ENCODE results near the gene PGS1.

Gene PGS1

GRCh38 chr17:78391843-78392242, 13.4 kb downstream of the PGS1 start:
- DNase-seq, result no peak

GRCh38 chr17:78392295-78392694, 13.8 kb downstream of the PGS1 start:
- DNase-seq, result no peak

GRCh38 chr17:78393575-78393974, 15.1 kb downstream of the PGS1 start:
- DNase-seq, result no peak

GRCh38 chr17:78394209-78394608, 15.8 kb downstream of the PGS1 start:
- peak; percentile 95 for DNase-seq

- DNase-seq, result no peak
These were observed 16.7 kb downstream of the PGS1 start for GRCh38 chr17:78395155-78395554.

GRCh38 chr17:78396441-78397337, 18.2 kb downstream of the PGS1 start:
- no peak for DNase-seq

GRCh38 chr17:78397681-78398101, 19.2 kb downstream of the PGS1 start:
- no peak for DNase-seq

GRCh38 chr17:78398390-78398789, 19.9 kb downstream of the PGS1 start:
- DNase-seq, result no peak

- DNase-seq, result no peak
These were observed 20.7 kb downstream of the PGS1 start for GRCh38 chr17:78399028-78399692.

- no peak for DNase-seq
These were observed 21.3 kb downstream of the PGS1 start for GRCh38 chr17:78399693-78400144.

GRCh38 chr17:78400581-78401240, 22.3 kb downstream of the PGS1 start:
- no peak for DNase-seq

GRCh38 chr17:78401246-78401645, 22.8 kb downstream of the PGS1 start:
- DNase-seq, result no peak

- no peak for DNase-seq
These were observed 23.4 kb downstream of the PGS1 start for GRCh38 chr17:78401891-78402290.

GRCh38 chr17:78403822-78404221, 25.4 kb downstream of the PGS1 start:
- no peak for DNase-seq

- DNase-seq, result no peak
These were observed 27.9 kb downstream of the PGS1 start for GRCh38 chr17:78406396-78406795.

GRCh38 chr17:78406920-78407319, 28.5 kb downstream of the PGS1 start:
- DNase-seq, result no peak

GRCh38 chr17:78407387-78408000, 29.0 kb downstream of the PGS1 start:
- no peak for DNase-seq

GRCh38 chr17:78408476-78409050, 30.1 kb downstream of the PGS1 start:
- DNase-seq, result no peak

GRCh38 chr17:78409191-78409928, 30.9 kb downstream of the PGS1 start:
- peak; percentile 91 for DNase-seq

GRCh38 chr17:78411241-78411857, 32.9 kb downstream of the PGS1 start:
- DNase-seq, result no peak

GRCh38 chr17:78412403-78412802, 34.0 kb downstream of the PGS1 start:
- no peak for DNase-seq
